Heart left ventricle (tissue), 16 donors: Measurements from ENCODE around the gene NUSAP1. TPM values are rescaled to one million over a fixed set of nuclear protein-coding genes. Genes with fewer than 3 reads are reported as not detected.

Source experiments
- ATAC-seq, 4 donors: fragments of 200-7000 bp; cut with Tn5 transposase; one replicate each; pipeline ENCODE4 v1.9.1; 2020 to 2022; ENCODE audit warnings: moderate library complexity in 4 of 4, mild to moderate bottlenecking in 3 of 4, moderate number of reproducible peaks in 1 of 4
- DNase-seq, 5 donors: peaks; one replicate each; pipeline ENCODE4 v3.0.0-alpha.2; 2020
- H3K27ac ChIP-seq, 12 donors: fragments of 200-600 bp; sonication (generic) in 4 of 12; one replicate each; pipeline versions ENCODE4 v1.5.0 to v1.8.0; 2016 to 2022; ENCODE audit warnings: mild to moderate bottlenecking in 2 of 12
- H3K27me3 ChIP-seq, 9 donors: fragments of 200-600 bp; sonication (generic) in 2 of 9; one replicate each; pipeline versions ENCODE4 v1.5.1 to v1.8.0; 2016 to 2022; ENCODE audit warnings: mild to moderate bottlenecking in 3 of 9
- H3K36me3 ChIP-seq, 9 donors: fragments of 200-600 bp; sonication (generic) in 2 of 9; one replicate each; pipeline versions ENCODE4 v1.5.0 to v1.8.0; 2018 to 2022; ENCODE audit warnings: mild to moderate bottlenecking in 2 of 9
- H3K4me1 ChIP-seq, 12 donors: fragments of 200-600 bp; sonication (generic) in 4 of 12; one replicate each; pipeline versions ENCODE4 v1.5.0 to v1.8.0; 2016 to 2022; ENCODE audit warnings: mild to moderate bottlenecking in 3 of 12
- H3K4me3 ChIP-seq, 12 donors: fragments of 200-600 bp; sonication (generic) in 4 of 12; one replicate each; pipeline versions ENCODE4 v1.5.0 to v1.8.0; 2017 to 2022; ENCODE audit warnings: mild to moderate bottlenecking in 9 of 12, moderate library complexity in 4 of 12
- H3K9me3 ChIP-seq, 12 donors: fragments of 200-600 bp; sonication (generic) in 4 of 12; one replicate each; pipeline versions ENCODE4 v1.5.0 to v1.8.0; 2016 to 2022; ENCODE audit warnings: mild to moderate bottlenecking in 1 of 12
- POLR2A ChIP-seq, 2 donors: fragments of 450-650 bp; IDR thresholded peaks; one replicate each; pipeline ENCODE4 v1.6.1; 2017; ENCODE audit warnings: antibody characterized with exemption in 2 of 2, mild to moderate bottlenecking in 2 of 2, moderate library complexity in 2 of 2
- WGBS, 4 donors: extraction: QIAGEN DNeasy Blood & Tissue Kit in 2 of 4; methylation state at CpG; one replicate each; pipeline versions ENCODE4 v1.1.5 to v1.1.7; 2013 to 2018; 5-methylcytosine and 5-hydroxymethylcytosine counted together
- intact Hi-C, 10 donors: fragments of 100-400 bp; cut with DNase I; formaldehyde crosslinking; loops; one replicate each; pipeline versions ENCODE4 v1.11.1 to v1.14.2; 2022
- polyA plus RNA-seq, 2 donors: library from polyadenylated mRNA; stranded (reverse); fragments of 200-250 nt; gene quantifications; one replicate each; pipeline ENCODE4 v1.2.3, GENCODE V29; 2013
- total RNA-seq, 9 donors: library from RNA; depleted of rRNA in 2 of 9; stranded (reverse); fragments of >200 nt in 2 of 9; fragmentation: NEBNext Ultra II Directional in 3 of 9; extraction: Animal tissue kit (Norgen Biotek cat#: 25700) in 3 of 9; gene quantifications; one replicate each; pipeline versions ENCODE4 v1.1.0 to v1.2.4, GENCODE V29; 2016 to 2023
- TF ChIP-seq, protein P1 (sequence below), 12 donors: fragments of 200-600 bp; sonication (generic) in 4 of 12; IDR thresholded peaks; one replicate each; pipeline versions ENCODE4 v1.5.0 to v1.8.0; 2018 to 2022; ENCODE audit warnings: antibody characterized with exemption in 12 of 12, mild to moderate bottlenecking in 5 of 12
- donor health status: ischemic (EF 13 %, LVEDD 7.1; RV severe dilation, severe dysfunction).
- donor health status: healthy with polysubstance abuse.
- donor health status: DM: no; HTN: yes; CAD: no.
- donor health status: DM: no; HTN: no; CAD: no.
- donor health status: ischemic (EF 25% LVEDD 6.9; RV normal size, moderate dysfunction).
- donor health status: ischemic (EF 25% LVEDD 5.7; RV mildly dilated, moderate dysfunction).
- donor health status: healthy.
- donor health status: DM: yes; HTN: yes; CAD: no.
- donor health status: ischemic (EF 35%, LVEDD 5.7; RV mildly dilated, moderate dysfunction).
- donor health status: nonischemic (EF 11% LVEDD 7.7; RV severe dilation, severe dysfunction).
- donor health status: DM: yes; HTN: yes; CAD: no.
- donor health status: PGD.
- donor health status: ischemic (EF 29% LVEDD 5.4; RV normal size, mild dysfunction).
- donor health status: nonischemic (EF 23%, LVEDD 6.1; RV moderate dilation, normal function).

NUSAP1 gene
- total and polyA plus RNA-seq, 11 donors, result 0.23 to 23.1 (median 1.1) TPM

DNA sequence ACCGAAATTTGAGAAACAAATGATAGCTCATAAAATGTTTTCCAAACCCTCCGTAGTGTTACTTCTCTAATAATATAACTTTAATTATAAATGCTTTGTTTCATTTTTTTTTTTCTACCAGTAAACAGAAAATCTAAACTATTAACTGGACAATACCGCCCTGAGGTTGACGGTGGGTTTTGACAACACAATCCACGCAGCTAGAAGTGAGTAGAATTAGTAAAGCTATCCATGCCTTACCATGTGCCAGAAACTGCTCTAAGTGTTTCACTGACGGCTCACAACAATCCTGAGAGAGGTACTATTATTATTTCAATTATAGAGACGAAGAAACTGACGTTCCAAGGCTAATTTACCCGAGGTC, 69.2 kb downstream of the NUSAP1 start:
- Histone ChIP-seq H3K36me3 (peaks cover 0 to 3% (median 0%) of the 10 kb centered on the region in 9 donors), H3K27me3 (no peaks in the 10 kb centered on the region), H3K27ac (peak overlapping the region; percentile 1 to 93 (median 84)), H3K4me1 (peaks cover 0 to 17% (median 7%) of the 10 kb centered on the region in 12 donors), H3K9me3 (no peaks in the 10 kb centered on the region), H3K4me3 (peak overlapping the region; percentile 64 to 99 (median 82))
- TF ChIP-seq, protein P1, sequence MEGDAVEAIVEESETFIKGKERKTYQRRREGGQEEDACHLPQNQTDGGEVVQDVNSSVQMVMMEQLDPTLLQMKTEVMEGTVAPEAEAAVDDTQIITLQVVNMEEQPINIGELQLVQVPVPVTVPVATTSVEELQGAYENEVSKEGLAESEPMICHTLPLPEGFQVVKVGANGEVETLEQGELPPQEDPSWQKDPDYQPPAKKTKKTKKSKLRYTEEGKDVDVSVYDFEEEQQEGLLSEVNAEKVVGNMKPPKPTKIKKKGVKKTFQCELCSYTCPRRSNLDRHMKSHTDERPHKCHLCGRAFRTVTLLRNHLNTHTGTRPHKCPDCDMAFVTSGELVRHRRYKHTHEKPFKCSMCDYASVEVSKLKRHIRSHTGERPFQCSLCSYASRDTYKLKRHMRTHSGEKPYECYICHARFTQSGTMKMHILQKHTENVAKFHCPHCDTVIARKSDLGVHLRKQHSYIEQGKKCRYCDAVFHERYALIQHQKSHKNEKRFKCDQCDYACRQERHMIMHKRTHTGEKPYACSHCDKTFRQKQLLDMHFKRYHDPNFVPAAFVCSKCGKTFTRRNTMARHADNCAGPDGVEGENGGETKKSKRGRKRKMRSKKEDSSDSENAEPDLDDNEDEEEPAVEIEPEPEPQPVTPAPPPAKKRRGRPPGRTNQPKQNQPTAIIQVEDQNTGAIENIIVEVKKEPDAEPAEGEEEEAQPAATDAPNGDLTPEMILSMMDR (IDR thresholded peaks at IDR 0.05), result no peak
- intact Hi-C loops, result loop anchor here in 1 of 10 donors (2.0 kb wide), 1 partner anchor 15 kb away; the partner anchor contains the start of gene RTF1
- peak in 3 of 4 donors; percentile 10 to 23 (median 19) for ATAC-seq
- 6 to 14% (median 9%) methylated on average over 9 of the region's 9 CpGs for WGBS, 4 donors
- DNase-seq, result no peak

DNA sequence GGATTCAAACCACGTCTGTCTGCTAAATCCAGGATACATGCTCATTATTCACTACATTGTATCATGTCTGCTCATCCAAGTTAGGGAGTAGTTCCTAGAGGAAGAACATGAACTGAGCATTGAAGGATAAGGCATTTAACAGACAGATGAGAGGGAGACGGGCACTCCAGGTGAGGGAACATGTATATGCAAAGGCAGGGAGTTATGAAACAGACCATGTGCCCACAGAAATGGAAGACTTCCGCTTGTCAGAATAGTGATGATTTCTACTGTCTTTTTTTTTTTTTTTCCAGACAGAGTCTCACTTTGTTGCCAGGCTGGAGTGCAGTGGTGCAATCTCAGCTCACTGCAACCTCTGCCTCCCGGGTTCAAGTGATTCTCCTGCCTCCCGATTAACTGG, 74.7 kb downstream of the NUSAP1 start:
- DNase-seq (no peak), ATAC-seq (no peak)
- H3K36me3 ChIP-seq, result no peaks in the 10 kb centered on the region
- peaks cover 0 to 9% (median 2%) of the 10 kb centered on the region in 12 donors for H3K4me1 ChIP-seq
- TF ChIP-seq, protein P1 (IDR thresholded peaks at IDR 0.05), result no peak
- no peak for TF ChIP-seq POLR2A (IDR thresholded peaks at IDR 0.05)
- intact Hi-C loops, result no loop called here
- H3K9me3 ChIP-seq, result no peaks in the 10 kb centered on the region
- WGBS, 4 donors, result 81 to 86% (median 84%) methylated on average over 5 of the region's 5 CpGs
- H3K27me3 ChIP-seq, result no peaks in the 10 kb centered on the region
- H3K4me3 ChIP-seq, result no peak overlapping the region
- no peak overlapping the region for H3K27ac ChIP-seq

DNA sequence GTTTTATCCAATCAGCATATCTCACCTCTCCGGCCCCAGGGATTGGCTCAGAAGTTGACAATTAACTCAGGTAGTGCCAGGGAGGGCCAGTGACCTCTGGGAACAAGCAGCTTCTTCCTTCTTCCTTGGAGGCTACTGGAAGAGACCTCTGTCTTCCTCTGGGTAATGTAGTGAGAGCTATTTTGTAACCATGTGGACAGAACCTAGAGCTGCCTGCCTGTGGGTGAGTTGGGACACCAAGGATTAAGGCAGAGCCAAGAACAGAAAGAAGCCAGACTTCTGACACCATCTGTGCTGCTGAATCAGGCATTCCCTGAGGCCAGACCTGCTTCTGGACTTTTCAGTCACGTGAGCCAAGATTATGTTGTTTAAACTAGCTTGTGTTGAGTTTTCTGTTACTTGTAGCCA, 75.6 kb downstream of the NUSAP1 start:
- H3K4me3 ChIP-seq, result no peak overlapping the region
- H3K27me3 ChIP-seq, result no peaks in the 10 kb centered on the region
- no peak overlapping the region for H3K27ac ChIP-seq
- TF ChIP-seq, protein P1 (IDR thresholded peaks at IDR 0.05), result no peak
- no peak for TF ChIP-seq POLR2A (IDR thresholded peaks at IDR 0.05)
- ATAC-seq (peak in 1 of 4 donors; percentile 54), DNase-seq (no peak)
- no peaks in the 10 kb centered on the region for H3K9me3 ChIP-seq
- no peaks in the 10 kb centered on the region for H3K36me3 ChIP-seq
- intact Hi-C loops, result no loop called here
- WGBS, 4 donors, result 71 to 81% (median 74%) methylated on average over 2 of the region's 2 CpGs
- H3K4me1 ChIP-seq, result peaks cover 0 to 4% (median 0%) of the 10 kb centered on the region in 12 donors

DNA sequence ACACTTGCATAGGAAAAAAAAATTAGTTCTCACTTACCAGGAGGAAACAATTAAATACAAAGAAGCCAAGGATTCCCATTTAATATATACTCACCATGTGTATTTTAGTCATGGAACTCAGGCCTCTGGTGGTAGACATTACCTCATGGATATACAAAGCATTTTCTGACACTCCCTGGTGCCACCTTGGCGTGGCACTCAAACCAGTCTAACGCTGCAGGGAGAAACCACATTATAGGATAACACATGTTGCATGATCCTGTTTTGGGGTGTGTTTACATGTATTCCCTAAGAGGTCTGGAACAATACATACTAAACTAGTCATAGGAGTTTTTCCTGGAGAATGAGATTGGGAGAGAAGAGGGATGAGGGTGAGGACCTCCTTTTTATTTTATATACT, 78.3 kb downstream of the NUSAP1 start:
- no peak for ATAC-seq
- 82 to 89% (median 86%) methylated on average over 2 of the region's 2 CpGs for WGBS, 4 donors
- intact Hi-C loops, result no loop called here

More for the DNA sequence above, 78.3 kb downstream of the NUSAP1 start:
- H3K9me3 ChIP-seq, result no peaks in the 10 kb centered on the region
- no peak overlapping the region for H3K4me3 ChIP-seq
- H3K4me1 ChIP-seq, result peaks cover 0 to 10% (median 6%) of the 10 kb centered on the region in 12 donors
- no peaks in the 10 kb centered on the region for H3K27me3 ChIP-seq
- no peak for TF ChIP-seq POLR2A (IDR thresholded peaks at IDR 0.05)
- TF ChIP-seq, protein P1 (IDR thresholded peaks at IDR 0.05), result no peak
- no peaks in the 10 kb centered on the region for H3K36me3 ChIP-seq
- H3K27ac ChIP-seq, result no peak overlapping the region
- DNase-seq, result no peak
